NCI-H1436 (cell line): ENCODE measurements around the gene ADAMTS20.

Source experiments
- DNase-seq: peaks from one replicate; lab custom pipeline; 2025; lab: John Stamatoyannopoulos, UW

The ADAMTS20 gene

GRCh38 chr12:43482311-43483085, 69.5 kb downstream of the ADAMTS20 start:
- no peak for DNase-seq

DNA sequence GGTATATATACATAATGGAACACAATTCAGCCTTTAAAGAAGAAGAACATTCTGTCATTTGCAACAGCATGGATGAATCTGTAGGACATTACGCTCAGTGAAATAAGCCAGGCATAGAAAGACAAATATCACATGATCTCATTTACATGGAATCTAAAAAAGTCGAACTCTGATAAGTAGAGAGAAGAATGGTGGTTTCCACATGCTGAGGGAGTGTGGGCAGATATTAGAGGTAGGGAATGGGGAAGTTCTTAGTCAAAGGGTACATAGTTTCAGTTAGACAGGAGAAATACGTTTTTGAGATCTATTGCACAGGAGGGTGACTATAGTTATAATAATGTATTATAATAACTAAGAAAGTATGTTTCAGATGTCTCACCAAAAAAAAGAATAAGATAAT, 71.4 kb downstream of the ADAMTS20 start:
- no peak for DNase-seq

DNA sequence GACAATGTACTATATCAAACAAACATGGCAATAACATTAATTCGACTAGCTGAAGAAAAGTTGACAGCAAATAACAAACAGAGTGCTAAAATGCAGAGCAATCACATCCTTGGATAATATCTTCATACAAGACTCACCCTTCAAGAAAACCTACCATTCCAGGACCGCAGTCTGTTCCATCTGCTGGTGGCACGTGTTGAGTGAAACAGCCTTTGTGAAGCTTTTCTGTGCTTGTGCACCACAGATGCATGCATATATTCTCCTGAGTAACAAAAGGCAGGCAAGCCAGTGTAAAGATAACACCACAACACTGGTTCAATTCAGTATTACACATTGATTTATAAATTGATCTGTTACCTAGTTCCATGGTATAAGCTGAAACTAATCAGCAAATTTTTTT, 89.3 kb downstream of the ADAMTS20 start:
- DNase-seq: no peak

- DNase-seq: no peak
These were observed 89.9 kb downstream of the ADAMTS20 start for GRCh38 chr12:43462080-43462479.

GRCh38 chr12:43459285-43459684, 92.7 kb downstream of the ADAMTS20 start:
- no peak for DNase-seq

GRCh38 chr12:43453761-43454160, 98.2 kb downstream of the ADAMTS20 start:
- DNase-seq: no peak

DNA sequence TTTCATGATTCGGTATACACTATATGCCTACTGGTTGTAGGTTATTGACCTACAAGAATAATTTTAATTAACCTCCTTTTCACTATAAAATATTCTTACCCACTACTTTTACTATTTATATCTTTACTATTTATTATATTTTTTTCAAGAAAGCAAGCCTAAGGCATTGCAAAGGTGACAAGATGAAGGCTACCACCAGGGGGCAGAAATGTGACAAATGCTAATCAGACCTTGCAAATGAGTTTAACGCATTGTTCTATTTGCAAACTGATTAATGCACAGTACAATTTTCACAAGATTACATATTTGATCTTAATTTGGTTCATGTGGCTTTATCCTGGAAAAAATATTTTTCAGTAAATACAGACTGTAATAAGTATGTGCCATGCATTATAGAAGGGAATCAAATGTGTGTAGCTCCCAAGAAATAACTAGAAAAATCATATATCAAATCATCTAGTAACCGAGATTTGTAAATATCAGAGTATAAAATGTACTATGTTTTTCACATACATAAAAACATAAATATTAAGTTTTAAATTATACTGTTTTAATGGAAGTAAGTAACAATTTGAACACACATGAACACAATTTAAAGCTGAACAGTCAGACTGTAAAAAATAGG, 107.0 kb downstream of the ADAMTS20 start:
- peak; percentile 28 for DNase-seq

GRCh38 chr12:43436597-43436996, 115.4 kb downstream of the ADAMTS20 start:
- DNase-seq: no peak

- no peak for DNase-seq
These were observed 117.4 kb downstream of the ADAMTS20 start for GRCh38 chr12:43434614-43435013.

- DNase-seq: no peak
These were observed 123.9 kb downstream of the ADAMTS20 start for GRCh38 chr12:43428088-43428600.

DNA sequence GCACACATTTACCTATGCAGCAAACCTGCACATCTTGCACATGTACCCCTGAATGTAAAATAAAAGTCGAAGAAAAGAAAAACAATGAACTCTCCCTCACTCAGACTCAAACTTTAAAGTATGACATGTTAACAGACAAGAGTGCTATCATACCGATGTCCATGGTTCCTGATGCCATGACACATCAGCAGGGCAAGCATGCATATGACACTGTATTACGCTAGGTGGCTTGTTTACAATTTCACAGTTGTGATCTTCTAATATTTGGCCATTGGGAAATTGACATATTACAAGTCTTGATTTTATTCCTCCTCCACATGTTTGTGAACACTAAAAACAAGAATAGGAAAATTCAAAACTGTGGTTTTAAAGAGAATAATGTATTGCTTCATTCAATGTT, 126.6 kb downstream of the ADAMTS20 start:
- no peak for DNase-seq

GRCh38 chr12:43416981-43417380, 135.0 kb downstream of the ADAMTS20 start:
- no peak for DNase-seq

- no peak for DNase-seq
These were observed 144.0 kb downstream of the ADAMTS20 start for GRCh38 chr12:43407816-43408645.

DNA sequence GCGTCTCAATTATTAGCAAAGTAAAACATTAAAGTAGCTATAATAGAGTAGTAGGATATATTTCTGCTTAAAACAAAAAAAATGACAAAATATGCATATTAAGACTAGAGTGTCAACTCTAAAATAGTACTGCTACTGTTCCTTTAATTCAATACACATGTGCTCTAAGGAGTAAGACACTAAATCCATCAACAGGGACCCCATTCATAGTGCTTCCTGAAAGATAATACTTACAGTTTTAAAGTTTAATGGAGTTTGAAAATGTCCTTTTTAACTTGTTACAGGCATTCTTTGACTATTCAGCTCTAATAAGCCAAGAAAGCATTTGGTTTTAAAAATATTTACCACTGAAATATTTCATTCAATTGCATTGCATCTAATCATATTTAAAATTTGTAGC, 145.2 kb downstream of the ADAMTS20 start:
- no peak for DNase-seq

DNA sequence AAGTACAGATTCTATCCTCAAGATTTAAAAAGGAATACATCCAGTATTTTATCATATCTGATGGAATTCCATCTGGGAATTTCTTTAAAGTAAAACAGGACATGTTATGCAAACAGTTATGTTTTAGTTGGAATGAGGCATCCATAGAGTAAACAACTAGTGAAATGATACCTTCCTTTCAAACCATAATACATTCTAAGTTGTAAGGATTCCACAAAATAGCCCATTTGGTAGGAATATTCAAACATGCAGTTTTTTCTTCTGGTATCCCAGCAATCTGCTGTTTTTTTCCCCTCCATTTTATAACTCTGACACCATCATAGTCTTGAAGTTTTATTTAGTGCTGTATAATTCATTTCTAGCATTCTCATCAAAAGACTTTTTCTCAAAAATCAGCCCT, 149.6 kb downstream of the ADAMTS20 start:
- DNase-seq: no peak

DNA sequence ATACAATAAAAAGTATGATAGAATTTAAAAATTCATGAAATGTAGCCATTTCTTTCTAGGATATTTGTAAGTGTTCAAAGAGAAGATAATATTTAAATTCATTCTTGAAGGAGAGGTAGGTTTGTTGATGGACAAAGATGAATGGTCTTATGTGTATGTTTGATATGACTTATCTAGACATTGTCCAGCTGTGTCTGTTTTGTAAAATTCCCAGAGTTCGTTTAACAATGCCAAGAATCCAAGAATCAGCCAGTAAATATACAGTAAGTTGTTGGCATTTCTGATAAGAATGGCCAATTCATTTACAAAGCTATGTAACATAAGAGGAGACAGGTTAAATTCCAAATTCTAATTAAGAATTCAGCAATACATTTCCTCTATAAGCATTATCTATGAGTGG, 150.9 kb downstream of the ADAMTS20 start:
- DNase-seq: no peak

DNA sequence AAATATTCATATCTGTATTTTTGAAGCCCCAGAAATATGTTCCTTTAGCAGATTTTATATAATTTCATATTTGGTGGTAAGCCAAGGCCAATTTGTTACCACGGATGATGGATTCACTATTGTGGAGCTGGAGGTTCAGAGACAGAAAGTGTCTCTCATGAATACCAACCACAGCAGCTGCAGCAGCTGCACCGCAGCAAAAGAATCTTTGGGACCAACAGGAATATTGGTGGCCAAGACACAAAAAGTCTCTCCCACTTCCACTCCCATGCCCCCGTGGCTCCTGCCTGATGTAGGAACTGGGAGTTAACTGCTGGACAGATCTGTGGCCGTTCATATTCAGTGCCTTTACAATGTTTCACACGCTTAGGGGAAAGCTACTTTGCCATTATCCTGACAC, 155.3 kb downstream of the ADAMTS20 start:
- no peak for DNase-seq

DNA sequence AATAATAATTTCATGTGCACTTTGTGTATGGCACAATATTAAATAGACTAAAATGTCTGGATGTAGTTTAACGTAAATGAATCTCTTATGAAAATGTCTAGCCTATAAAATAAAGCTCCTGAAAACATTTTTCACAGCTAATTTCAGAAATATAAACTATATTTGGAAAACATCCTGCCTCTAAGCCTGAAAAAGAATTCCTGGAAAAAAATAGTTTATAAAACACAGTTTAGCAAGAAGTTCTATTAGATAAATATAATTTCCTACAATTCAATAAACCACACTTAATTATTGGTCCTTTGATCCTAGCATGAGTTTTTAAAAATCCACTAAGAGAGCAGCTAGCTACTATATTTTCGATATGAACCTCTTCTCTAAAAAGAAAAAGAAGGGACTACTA, 159.9 kb downstream of the ADAMTS20 start:
- no peak for DNase-seq

GRCh38 chr12:43381879-43382278, 170.1 kb downstream of the ADAMTS20 start:
- no peak for DNase-seq

GRCh38 chr12:43378448-43378847, 173.6 kb downstream of the ADAMTS20 start:
- no peak for DNase-seq

GRCh38 chr12:43370263-43370662, 181.7 kb downstream of the ADAMTS20 start:
- DNase-seq: no peak

DNA sequence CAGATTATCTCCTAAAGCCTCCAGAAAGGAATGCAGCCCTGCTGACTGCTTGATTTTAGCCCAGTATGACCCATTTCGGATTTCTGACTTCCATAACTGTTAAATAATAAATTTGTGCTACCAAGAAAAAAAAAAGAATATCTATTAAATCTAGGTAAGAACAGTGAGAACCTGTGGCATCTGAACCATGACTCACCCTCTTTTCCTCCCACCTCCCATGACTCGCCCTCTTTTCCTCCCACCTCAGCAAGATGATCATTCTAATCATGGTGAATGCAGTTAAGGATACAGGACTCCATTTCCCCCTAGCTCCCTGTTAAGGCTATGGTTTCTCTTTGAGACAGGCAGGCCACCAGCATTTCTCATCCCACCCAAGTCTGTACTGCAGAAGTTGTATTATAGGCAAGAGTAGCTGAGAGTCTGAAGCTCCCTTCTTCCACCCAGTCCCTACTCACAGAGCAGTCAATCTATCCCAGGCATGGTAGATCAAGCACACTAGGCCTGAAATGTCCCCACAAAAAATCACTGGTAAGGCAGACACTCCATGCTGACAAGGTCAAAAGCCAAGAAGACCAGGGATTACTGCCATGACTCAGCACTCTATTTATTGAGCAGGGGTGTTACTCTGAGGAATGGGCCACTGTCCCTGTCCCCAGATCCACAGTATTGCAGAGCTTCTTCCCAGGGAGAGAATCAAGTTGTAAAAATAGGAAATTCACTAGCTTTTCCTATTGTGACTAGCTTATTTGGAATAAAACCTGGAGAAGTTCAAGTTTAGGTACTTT, 188.9 kb downstream of the ADAMTS20 start:
- no peak for DNase-seq
